ENCODE measurements around the gene BMAL1. TPM values are rescaled to one million over a fixed set of nuclear protein-coding genes. Genes with fewer than 3 reads are reported as not detected.

The BMAL1 gene
- total RNA-seq, 1 donor from 2014 or later = 7.7 TPM

- H3K4me1 Mint-ChIP-seq (ENCODE audit: unreplicated experiment) = peaks cover 2% of the 10 kb centered on the region
- no peaks in the 10 kb centered on the region for H3K36me3 Mint-ChIP-seq (ENCODE audit: low read depth, unreplicated experiment)
- H3K9me3 Mint-ChIP-seq (ENCODE audit: unreplicated experiment) = no peaks in the 10 kb centered on the region
- H3K27ac Mint-ChIP-seq (ENCODE audit: unreplicated experiment) = no peak overlapping the region
- DNase-seq (ENCODE audit: low spot score) = no peak
- no peak for TF ChIP-seq CTCF (IDR thresholded peaks at IDR 0.05; ENCODE audit: unreplicated experiment)
- no peak overlapping the region for H3K4me3 Mint-ChIP-seq (ENCODE audit: unreplicated experiment)
- peaks cover 8% of the 10 kb centered on the region for H3K27me3 Mint-ChIP-seq (ENCODE audit: unreplicated experiment)
Observed at GRCh38 chr11:13242564-13242963, 35.0 kb upstream of the BMAL1 start.

GRCh38 chr11:13247606-13248296 lies 29.8 kb upstream of the BMAL1 start:
- H3K4me1 Mint-ChIP-seq (ENCODE audit: unreplicated experiment) = no peaks in the 10 kb centered on the region
- DNase-seq (ENCODE audit: low spot score) = no peak
- no peaks in the 10 kb centered on the region for H3K36me3 Mint-ChIP-seq (ENCODE audit: low read depth, unreplicated experiment)
- peaks cover 10% of the 10 kb centered on the region for H3K27me3 Mint-ChIP-seq (ENCODE audit: unreplicated experiment)
- H3K27ac Mint-ChIP-seq (ENCODE audit: unreplicated experiment) = no peak overlapping the region
- TF ChIP-seq CTCF (IDR thresholded peaks at IDR 0.05; ENCODE audit: unreplicated experiment) = no peak
- H3K9me3 Mint-ChIP-seq (ENCODE audit: unreplicated experiment) = no peaks in the 10 kb centered on the region
- H3K4me3 Mint-ChIP-seq (ENCODE audit: unreplicated experiment) = no peak overlapping the region

GRCh38 chr11:13249177-13249576 lies 28.4 kb upstream of the BMAL1 start:
- H3K27ac Mint-ChIP-seq (ENCODE audit: unreplicated experiment) = no peak overlapping the region
- no peaks in the 10 kb centered on the region for H3K36me3 Mint-ChIP-seq (ENCODE audit: low read depth, unreplicated experiment)
- TF ChIP-seq CTCF (IDR thresholded peaks at IDR 0.05; ENCODE audit: unreplicated experiment) = no peak
- DNase-seq (ENCODE audit: low spot score) = no peak
- H3K4me3 Mint-ChIP-seq (ENCODE audit: unreplicated experiment) = no peak overlapping the region
- H3K4me1 Mint-ChIP-seq (ENCODE audit: unreplicated experiment) = no peaks in the 10 kb centered on the region
- no peaks in the 10 kb centered on the region for H3K9me3 Mint-ChIP-seq (ENCODE audit: unreplicated experiment)
- H3K27me3 Mint-ChIP-seq (ENCODE audit: unreplicated experiment) = peaks cover 4% of the 10 kb centered on the region

GRCh38 chr11:13249992-13250391 lies 27.6 kb upstream of the BMAL1 start:
- Mint-ChIP-seq H3K27ac (ENCODE audit: unreplicated experiment) (no peak overlapping the region), H3K4me1 (ENCODE audit: unreplicated experiment) (no peaks in the 10 kb centered on the region)
- DNase-seq (ENCODE audit: low spot score) = no peak

More at GRCh38 chr11:13249992-13250391, 27.6 kb upstream of the BMAL1 start:
- Mint-ChIP-seq H3K9me3 (ENCODE audit: unreplicated experiment) (no peaks in the 10 kb centered on the region), H3K36me3 (ENCODE audit: low read depth, unreplicated experiment) (no peaks in the 10 kb centered on the region), H3K4me3 (ENCODE audit: unreplicated experiment) (no peak overlapping the region), H3K27me3 (ENCODE audit: unreplicated experiment) (peaks cover 4% of the 10 kb centered on the region)
- no peak for TF ChIP-seq CTCF (IDR thresholded peaks at IDR 0.05; ENCODE audit: unreplicated experiment)
